Measurements from ENCODE around the gene CDH1.
A peak's percentile ranks its signal among the peaks of the same experiment; 100 is the strongest.

The CDH1 gene

DNA sequence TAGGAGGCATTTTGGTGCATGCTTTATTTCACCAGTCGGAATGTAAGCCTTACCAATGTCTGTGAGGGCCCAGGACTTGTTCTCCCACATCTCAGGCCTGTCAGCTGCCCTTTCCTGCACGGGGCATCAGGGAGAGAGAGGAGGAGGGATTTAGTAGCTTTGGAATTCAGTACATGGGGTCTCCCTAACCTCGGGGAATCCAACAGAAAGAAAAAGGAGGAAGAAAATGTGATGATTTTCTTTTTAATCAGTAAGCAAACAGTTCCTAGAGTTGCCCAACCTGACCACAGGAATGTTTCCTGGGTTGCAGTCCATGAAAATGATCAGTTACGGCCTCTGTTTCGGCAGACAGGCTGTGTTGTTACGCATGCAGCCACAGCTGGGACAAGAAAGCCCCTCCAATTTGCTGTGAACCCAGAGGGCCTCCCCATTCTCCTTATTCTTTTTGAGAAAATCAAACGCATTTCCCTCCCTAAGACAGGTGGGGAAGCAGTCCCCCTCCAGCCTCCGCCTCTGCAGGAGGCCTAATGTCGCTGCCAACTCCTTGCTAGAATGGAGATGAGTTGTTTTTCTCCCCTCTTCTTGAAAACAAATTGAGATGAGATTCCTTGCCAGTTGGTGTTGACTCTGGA lies 53.2 kb downstream of the CDH1 start:
- no peaks in the 10 kb centered on the region for H3K36me3 ChIP-seq (replicated peaks in 1 of 2; ENCODE audit: control insufficient read depth in 2 of 2, insufficient read depth in 2 of 2, low read length in 2 of 2)
- H3K9ac ChIP-seq (ENCODE audit: low read depth, low read length, poor library complexity): no peak overlapping the region
- H2AK5ac ChIP-seq (ENCODE audit: low read depth, low read length): no peak overlapping the region
- H3K4me3 ChIP-seq (ENCODE audit: low read length in 2 of 2): no peak overlapping the region
- peaks cover 0 to 10% (median 0%) of the 10 kb centered on the region in 3 experiments for H3K27me3 ChIP-seq (ENCODE audit: control insufficient read depth in 3 of 3, insufficient read depth in 3 of 3, low read depth in 1 of 3, low read length in 3 of 3)
- H2BK5ac ChIP-seq (ENCODE audit: low read length): no peak overlapping the region
- peak overlapping the region; percentile 63 for H2AFZ ChIP-seq (ENCODE audit: low read length)
- no peak overlapping the region for H2BK12ac ChIP-seq (ENCODE audit: low read length)
- no peaks in the 10 kb centered on the region for H3K79me1 ChIP-seq (ENCODE audit: low read depth, low read length)
- no peak overlapping the region for H3K27ac ChIP-seq (replicated peaks; ENCODE audit: low read length)
- no peak overlapping the region for H3K18ac ChIP-seq (ENCODE audit: low read length)
- no peak overlapping the region for H3K14ac ChIP-seq (ENCODE audit: low read length)
- H3K9me3 ChIP-seq (replicated peaks in 1 of 2; ENCODE audit: control insufficient read depth in 2 of 2, insufficient read depth in 1 of 2, low read depth in 1 of 2, low read length in 2 of 2): no peaks in the 10 kb centered on the region
- DNase-seq (ENCODE audit: low spot score): no peak
- H3K23ac ChIP-seq (ENCODE audit: low read depth, low read length, poor library complexity): no peak overlapping the region
- no peak overlapping the region for H4K91ac ChIP-seq (ENCODE audit: low read depth, low read length, poor library complexity)
- peaks cover 5 to 9% of the 10 kb centered on the region in 2 donors for H3K4me1 ChIP-seq (ENCODE audit: control insufficient read depth in 2 of 2, insufficient read depth in 1 of 2, low read depth in 1 of 2, low read length in 2 of 2)
- H4K8ac ChIP-seq (ENCODE audit: low read depth, low read length): no peak overlapping the region
- H2BK120ac ChIP-seq (ENCODE audit: low read depth, low read length): no peak overlapping the region
- H3K4ac ChIP-seq (ENCODE audit: low read length): no peak overlapping the region
- H2BK15ac ChIP-seq (ENCODE audit: low read length): no peak overlapping the region
- WGBS, 2 donors (ENCODE audit: extremely low coverage in 2 of 2, insufficient read length in 2 of 2, insufficient replicate concordance in 1 of 2): no CpG with 5 or more reads among the region's 9 CpGs
- H3K4me2 ChIP-seq (ENCODE audit: insufficient read depth, low read length, poor library complexity, severe bottlenecking): no peak overlapping the region

DNA sequence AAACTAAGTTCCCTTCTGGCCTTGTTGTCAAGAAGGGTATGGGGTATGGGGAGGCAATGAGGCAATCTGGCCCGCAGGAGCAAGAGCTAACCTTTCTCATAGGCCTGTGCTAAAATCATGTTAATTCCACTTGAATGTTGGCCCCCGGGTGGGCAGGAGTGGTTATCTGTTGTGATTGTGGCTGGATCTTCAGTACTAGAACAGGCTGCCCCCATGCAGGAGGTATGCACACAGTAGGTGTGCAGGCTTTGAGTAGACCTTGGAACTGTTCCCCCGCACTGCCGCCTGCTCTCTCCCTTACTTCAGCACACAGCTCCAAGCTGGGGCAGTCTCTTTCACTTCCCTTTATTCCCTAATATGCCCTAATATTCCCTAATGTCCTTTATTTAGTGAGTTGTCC lies 53.9 kb downstream of the CDH1 start:
- no peaks in the 10 kb centered on the region for H3K36me3 ChIP-seq (replicated peaks in 1 of 2; ENCODE audit: control insufficient read depth in 2 of 2, insufficient read depth in 2 of 2, low read length in 2 of 2)
- peaks cover 0 to 10% (median 0%) of the 10 kb centered on the region in 3 experiments for H3K27me3 ChIP-seq (ENCODE audit: control insufficient read depth in 3 of 3, insufficient read depth in 3 of 3, low read depth in 1 of 3, low read length in 3 of 3)
- H2BK5ac ChIP-seq (ENCODE audit: low read length): no peak overlapping the region
- no CpG with 5 or more reads among the region's 4 CpGs for WGBS, 2 donors (ENCODE audit: extremely low coverage in 2 of 2, insufficient read length in 2 of 2, insufficient replicate concordance in 1 of 2)
- no peaks in the 10 kb centered on the region for H3K9me3 ChIP-seq (replicated peaks in 1 of 2; ENCODE audit: control insufficient read depth in 2 of 2, insufficient read depth in 1 of 2, low read depth in 1 of 2, low read length in 2 of 2)
- no peak overlapping the region for H2AFZ ChIP-seq (ENCODE audit: low read length)
- H3K23ac ChIP-seq (ENCODE audit: low read depth, low read length, poor library complexity): no peak overlapping the region
- no peak overlapping the region for H3K4me3 ChIP-seq (ENCODE audit: low read length in 2 of 2)
- H3K27ac ChIP-seq (replicated peaks; ENCODE audit: low read length): no peak overlapping the region
- H4K91ac ChIP-seq (ENCODE audit: low read depth, low read length, poor library complexity): no peak overlapping the region
- no peak overlapping the region for H3K18ac ChIP-seq (ENCODE audit: low read length)
- no peak overlapping the region for H2BK12ac ChIP-seq (ENCODE audit: low read length)
- no peak for DNase-seq (ENCODE audit: low spot score)
- no peak overlapping the region for H3K4ac ChIP-seq (ENCODE audit: low read length)
- no peak overlapping the region for H2BK15ac ChIP-seq (ENCODE audit: low read length)
- H3K4me1 ChIP-seq (ENCODE audit: control insufficient read depth in 2 of 2, insufficient read depth in 1 of 2, low read depth in 1 of 2, low read length in 2 of 2): peaks cover 5 to 9% of the 10 kb centered on the region in 2 donors
- H3K9ac ChIP-seq (ENCODE audit: low read depth, low read length, poor library complexity): no peak overlapping the region
- no peaks in the 10 kb centered on the region for H3K79me1 ChIP-seq (ENCODE audit: low read depth, low read length)
- no peak overlapping the region for H3K14ac ChIP-seq (ENCODE audit: low read length)
- no peak overlapping the region for H2AK5ac ChIP-seq (ENCODE audit: low read depth, low read length)
- H2BK120ac ChIP-seq (ENCODE audit: low read depth, low read length): no peak overlapping the region
- no peak overlapping the region for H4K8ac ChIP-seq (ENCODE audit: low read depth, low read length)
- H3K4me2 ChIP-seq (ENCODE audit: insufficient read depth, low read length, poor library complexity, severe bottlenecking): no peak overlapping the region

DNA sequence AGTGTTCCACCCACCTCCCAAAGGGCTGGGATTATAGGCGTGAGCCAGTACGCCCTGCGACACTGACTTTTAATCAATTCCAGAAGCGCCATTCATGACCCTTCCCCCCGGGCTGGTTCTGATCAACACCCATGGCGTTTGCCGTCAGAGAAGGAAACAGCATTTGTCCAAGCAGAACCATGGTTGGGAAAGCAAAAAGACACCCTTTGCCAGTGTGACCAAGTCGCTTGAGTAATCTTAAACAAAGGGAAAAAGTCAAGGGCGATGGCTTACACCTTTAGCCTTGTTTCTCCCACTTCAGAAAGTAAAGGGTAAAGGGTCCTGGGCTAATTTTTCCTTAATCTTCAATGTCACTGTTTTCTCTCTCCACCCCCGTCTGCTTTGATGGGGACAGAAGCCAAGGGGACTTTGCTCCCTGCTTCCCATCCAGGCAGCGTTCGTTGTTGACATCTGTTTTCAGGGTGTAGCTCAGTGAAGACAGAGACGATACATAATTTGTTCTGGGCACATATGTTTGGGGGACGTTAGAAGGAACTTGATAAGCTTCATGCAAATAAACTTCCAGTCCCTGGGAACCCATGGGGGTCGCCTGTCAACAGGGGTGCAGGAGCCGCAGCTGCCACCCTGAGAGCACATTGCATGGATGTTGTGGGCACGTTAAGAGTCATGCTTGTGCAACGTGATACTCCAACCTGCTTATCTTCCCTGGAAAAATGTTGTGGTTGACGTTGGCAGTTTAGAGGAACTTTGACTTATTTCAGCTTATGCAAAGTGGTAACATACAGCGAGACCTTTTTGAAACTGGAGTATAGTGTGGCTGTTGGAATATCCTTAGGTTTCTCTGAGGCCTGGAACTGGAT lies 55.6 kb downstream of the CDH1 start:
- no peak overlapping the region for H3K23ac ChIP-seq (ENCODE audit: low read depth, low read length, poor library complexity)
- no peaks in the 10 kb centered on the region for H3K79me1 ChIP-seq (ENCODE audit: low read depth, low read length)
- no peak overlapping the region for H2BK15ac ChIP-seq (ENCODE audit: low read length)
- H2BK120ac ChIP-seq (ENCODE audit: low read depth, low read length): no peak overlapping the region
- WGBS, 2 donors (ENCODE audit: extremely low coverage in 2 of 2, insufficient read length in 2 of 2, insufficient replicate concordance in 1 of 2): no CpG with 5 or more reads among the region's 20 CpGs
- no peak overlapping the region for H3K4me2 ChIP-seq (ENCODE audit: insufficient read depth, low read length, poor library complexity, severe bottlenecking)
- no peak overlapping the region for H4K91ac ChIP-seq (ENCODE audit: low read depth, low read length, poor library complexity)
- H3K27me3 ChIP-seq (ENCODE audit: control insufficient read depth in 3 of 3, insufficient read depth in 3 of 3, low read depth in 1 of 3, low read length in 3 of 3): peaks cover 0 to 10% (median 0%) of the 10 kb centered on the region in 3 experiments
- no peak overlapping the region for H3K4me3 ChIP-seq (ENCODE audit: low read length in 2 of 2)
- no peak overlapping the region for H3K9ac ChIP-seq (ENCODE audit: low read depth, low read length, poor library complexity)
- no peak overlapping the region for H3K14ac ChIP-seq (ENCODE audit: low read length)
- no peaks in the 10 kb centered on the region for H3K36me3 ChIP-seq (replicated peaks in 1 of 2; ENCODE audit: control insufficient read depth in 2 of 2, insufficient read depth in 2 of 2, low read length in 2 of 2)
- H2BK5ac ChIP-seq (ENCODE audit: low read length): no peak overlapping the region
- H2BK12ac ChIP-seq (ENCODE audit: low read length): no peak overlapping the region
- no peak overlapping the region for H3K4ac ChIP-seq (ENCODE audit: low read length)
- H3K27ac ChIP-seq (replicated peaks; ENCODE audit: low read length): no peak overlapping the region
- H2AFZ ChIP-seq (ENCODE audit: low read length): no peak overlapping the region
- H2AK5ac ChIP-seq (ENCODE audit: low read depth, low read length): no peak overlapping the region
- H3K18ac ChIP-seq (ENCODE audit: low read length): no peak overlapping the region
- no peak for DNase-seq (ENCODE audit: low spot score)
- H3K9me3 ChIP-seq (replicated peaks in 1 of 2; ENCODE audit: control insufficient read depth in 2 of 2, insufficient read depth in 1 of 2, low read depth in 1 of 2, low read length in 2 of 2): no peaks in the 10 kb centered on the region
- H3K4me1 ChIP-seq (ENCODE audit: control insufficient read depth in 2 of 2, insufficient read depth in 1 of 2, low read depth in 1 of 2, low read length in 2 of 2): peaks cover 5 to 9% of the 10 kb centered on the region in 2 donors
- H4K8ac ChIP-seq (ENCODE audit: low read depth, low read length): no peak overlapping the region

DNA sequence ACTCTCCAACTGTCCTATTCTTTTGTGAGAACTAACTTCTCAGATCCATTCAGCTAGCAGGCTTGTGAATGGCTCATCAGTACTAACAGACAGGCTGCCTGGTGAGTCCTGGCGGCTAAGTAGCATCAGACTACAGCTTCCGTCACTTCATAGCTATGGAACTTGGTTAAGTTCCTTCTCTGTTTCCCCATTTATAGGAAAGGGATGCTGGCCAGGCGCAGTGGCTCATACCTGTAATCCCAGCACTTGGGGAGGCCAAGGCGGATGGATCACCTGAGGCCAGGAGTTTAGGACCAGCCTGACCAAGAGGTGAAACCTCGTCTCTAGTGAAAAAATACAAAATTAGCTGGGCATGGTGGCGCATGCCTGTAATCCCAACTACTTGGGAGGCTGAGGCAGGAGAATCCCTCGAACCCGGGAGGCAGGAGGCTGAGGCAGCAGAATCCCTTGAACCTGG lies 56.3 kb downstream of the CDH1 start:
- no peak for DNase-seq (ENCODE audit: low spot score)
- no peak overlapping the region for H3K4me2 ChIP-seq (ENCODE audit: insufficient read depth, low read length, poor library complexity, severe bottlenecking)
- H2AFZ ChIP-seq (ENCODE audit: low read length): no peak overlapping the region
- H3K4ac ChIP-seq (ENCODE audit: low read length): no peak overlapping the region
- H3K27ac ChIP-seq (replicated peaks; ENCODE audit: low read length): no peak overlapping the region
- peaks cover 0 to 10% (median 0%) of the 10 kb centered on the region in 3 experiments for H3K27me3 ChIP-seq (ENCODE audit: control insufficient read depth in 3 of 3, insufficient read depth in 3 of 3, low read depth in 1 of 3, low read length in 3 of 3)
- no peak overlapping the region for H4K8ac ChIP-seq (ENCODE audit: low read depth, low read length)
- no peak overlapping the region for H3K23ac ChIP-seq (ENCODE audit: low read depth, low read length, poor library complexity)
- no peak overlapping the region for H2AK5ac ChIP-seq (ENCODE audit: low read depth, low read length)
- peaks cover 5 to 9% of the 10 kb centered on the region in 2 donors for H3K4me1 ChIP-seq (ENCODE audit: control insufficient read depth in 2 of 2, insufficient read depth in 1 of 2, low read depth in 1 of 2, low read length in 2 of 2)
- H3K36me3 ChIP-seq (replicated peaks in 1 of 2; ENCODE audit: control insufficient read depth in 2 of 2, insufficient read depth in 2 of 2, low read length in 2 of 2): no peaks in the 10 kb centered on the region
- H3K4me3 ChIP-seq (ENCODE audit: low read length in 2 of 2): no peak overlapping the region
- no peak overlapping the region for H2BK5ac ChIP-seq (ENCODE audit: low read length)
- no peak overlapping the region for H3K18ac ChIP-seq (ENCODE audit: low read length)
- WGBS, 2 donors (ENCODE audit: extremely low coverage in 2 of 2, insufficient read length in 2 of 2, insufficient replicate concordance in 1 of 2): no CpG with 5 or more reads among the region's 8 CpGs
- H2BK15ac ChIP-seq (ENCODE audit: low read length): no peak overlapping the region
- H3K14ac ChIP-seq (ENCODE audit: low read length): no peak overlapping the region
- H2BK120ac ChIP-seq (ENCODE audit: low read depth, low read length): no peak overlapping the region
- H3K9ac ChIP-seq (ENCODE audit: low read depth, low read length, poor library complexity): no peak overlapping the region
- no peaks in the 10 kb centered on the region for H3K9me3 ChIP-seq (replicated peaks in 1 of 2; ENCODE audit: control insufficient read depth in 2 of 2, insufficient read depth in 1 of 2, low read depth in 1 of 2, low read length in 2 of 2)
- H4K91ac ChIP-seq (ENCODE audit: low read depth, low read length, poor library complexity): no peak overlapping the region
- H2BK12ac ChIP-seq (ENCODE audit: low read length): no peak overlapping the region
- no peaks in the 10 kb centered on the region for H3K79me1 ChIP-seq (ENCODE audit: low read depth, low read length)

Data from neuronal stem cell (in vitro differentiated cells).